Suprapubic skin (tissue), 4 donors: Measurements from ENCODE around the gene PRKN.

Experiments used
- CTCF ChIP-seq, 2 donors: fragments of 200-600 bp in 1 of 2; fragments of 450-650 bp in 1 of 2; sonication (generic) in 1 of 2; IDR thresholded peaks; one replicate each; pipeline ENCODE4 v1.5.1; 2016 to 2019; ENCODE audit warnings: antibody characterized with exemption in 2 of 2, mild to moderate bottlenecking in 1 of 2, moderate library complexity in 1 of 2
- POLR2A ChIP-seq, 2 donors: fragments of 450-650 bp; IDR thresholded peaks; one replicate each; pipeline ENCODE4 v1.6.1; 2017; ENCODE audit warnings: antibody characterized with exemption in 2 of 2, mild to moderate bottlenecking in 2 of 2, moderate library complexity in 2 of 2
- POLR2AphosphoS5 ChIP-seq, 3 donors: sonication (generic); formaldehyde crosslinking; IDR thresholded peaks; one replicate each; pipeline ENCODE4 v1.6.1; 2017; ENCODE audit warnings: antibody characterized with exemption in 3 of 3

- no peak for TF ChIP-seq CTCF (IDR thresholded peaks at IDR 0.05)
- no peak for TF ChIP-seq POLR2AphosphoS5 (IDR thresholded peaks at IDR 0.05)
- TF ChIP-seq POLR2A (IDR thresholded peaks at IDR 0.05): no peak
Measured at GRCh38 chr6:162416307-162416706, 311.3 kb downstream of the PRKN start.
